Measurements from ENCODE around the gene PSMB9. TPM values are rescaled to one million over a fixed set of nuclear protein-coding genes. Genes with fewer than 3 reads are reported as not detected.

The PSMB9 gene
- total and polyA plus RNA-seq, 2 donors (not counting 1 experiment from before 2014, with no cell fraction given), result 181 to 242 TPM

DNA sequence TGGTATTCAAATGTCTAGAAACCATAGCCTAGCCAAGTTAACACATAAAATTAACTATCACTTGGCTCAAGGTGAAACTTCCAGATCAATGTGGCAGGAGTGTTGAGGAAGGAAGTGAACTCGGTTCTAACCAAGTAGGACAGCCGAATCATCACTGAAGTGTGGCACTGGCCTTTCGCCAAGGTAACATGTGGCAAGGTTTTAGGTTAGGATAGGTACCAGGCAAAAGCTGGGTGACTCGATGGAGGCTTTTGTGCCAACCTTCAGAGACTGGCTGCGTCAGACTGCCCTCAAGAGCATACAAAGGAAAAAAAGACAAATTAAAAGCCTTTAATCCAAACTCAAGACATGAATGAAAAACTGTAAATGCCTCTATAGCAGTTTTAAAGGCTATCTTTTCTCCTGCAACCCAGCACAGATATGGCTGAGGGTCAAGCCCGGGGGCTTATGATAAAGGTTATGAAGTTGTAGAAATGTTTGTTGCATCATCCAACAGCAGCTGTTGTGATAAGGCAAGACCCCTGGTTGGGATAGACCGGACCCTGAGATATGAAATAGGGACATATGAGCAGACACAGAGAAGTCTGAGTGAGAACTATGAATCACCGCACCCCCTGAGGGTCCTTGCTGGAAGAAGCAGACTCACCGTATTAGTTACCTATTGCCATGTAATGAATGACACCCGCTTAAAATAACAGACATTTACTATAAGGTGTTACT lies 11.9 kb downstream of the PSMB9 start:
- POLR2A ChIA-PET, result interaction anchor here (1.5 to 2.7 kb wide), 2 partner anchors 12 kb away, joined by 4 to 26 read pairs; partner anchors contain the start of genes PSMB9 and TAP1

More for the DNA sequence above, 11.9 kb downstream of the PSMB9 start:
- H4K20me1 ChIP-seq (ENCODE audit: control insufficient read depth, insufficient read depth, low read length, poor library complexity, severe bottlenecking), result no peaks in the 10 kb centered on the region
- intact Hi-C loops (cut with micrococcal nuclease), result loop anchor here (5.0 kb wide), 1 partner anchor 49 kb away; the partner anchor contains the start of gene HLA-DOB
- H2AFZ ChIP-seq (ENCODE audit: insufficient read depth, low read depth, low read length, poor library complexity, severe bottlenecking), result no peak overlapping the region
- peaks cover 7 to 12% of the 10 kb centered on the region in 2 experiments for H3K36me3 ChIP-seq (replicated peaks in 1 of 2; ENCODE audit: control extremely low read depth in 1 of 2, control insufficient read depth in 1 of 2, extremely low read depth in 1 of 2, insufficient read depth in 2 of 2, low read length in 1 of 2)
- peak overlapping the region in 1 of 2 donors; percentile 74 for H3K27ac ChIP-seq (ENCODE audit: low read length in 2 of 2)
- H3K9me3 ChIP-seq (ENCODE audit: control extremely low read depth in 1 of 3, control insufficient read depth in 2 of 3, insufficient read depth in 1 of 3, low read length in 2 of 3), result no peaks in the 10 kb centered on the region
- H3K27me3 Mint-ChIP-seq, result no peaks in the 10 kb centered on the region
- no peak overlapping the region for H3K4me3 ChIP-seq (ENCODE audit: control extremely low read depth in 1 of 5, extremely low read depth in 1 of 5, insufficient read depth in 1 of 5, low read depth in 2 of 5, low read length in 4 of 5)
- 45% methylated on average over 6 of the region's 10 CpGs for WGBS (ENCODE audit: insufficient coverage)
- H3K4me2 ChIP-seq (replicated peaks; ENCODE audit: low read depth, low read length, poor library complexity, severe bottlenecking), result no peak overlapping the region
- no peaks in the 10 kb centered on the region for H3K27me3 ChIP-seq (replicated peaks in 1 of 4; ENCODE audit: control extremely low read depth in 1 of 4, control insufficient read depth in 3 of 4, insufficient read depth in 4 of 4, low read length in 3 of 4)
- H3K9ac ChIP-seq (ENCODE audit: low read length), result no peak overlapping the region
- TF ChIP-seq, protein P1, sequence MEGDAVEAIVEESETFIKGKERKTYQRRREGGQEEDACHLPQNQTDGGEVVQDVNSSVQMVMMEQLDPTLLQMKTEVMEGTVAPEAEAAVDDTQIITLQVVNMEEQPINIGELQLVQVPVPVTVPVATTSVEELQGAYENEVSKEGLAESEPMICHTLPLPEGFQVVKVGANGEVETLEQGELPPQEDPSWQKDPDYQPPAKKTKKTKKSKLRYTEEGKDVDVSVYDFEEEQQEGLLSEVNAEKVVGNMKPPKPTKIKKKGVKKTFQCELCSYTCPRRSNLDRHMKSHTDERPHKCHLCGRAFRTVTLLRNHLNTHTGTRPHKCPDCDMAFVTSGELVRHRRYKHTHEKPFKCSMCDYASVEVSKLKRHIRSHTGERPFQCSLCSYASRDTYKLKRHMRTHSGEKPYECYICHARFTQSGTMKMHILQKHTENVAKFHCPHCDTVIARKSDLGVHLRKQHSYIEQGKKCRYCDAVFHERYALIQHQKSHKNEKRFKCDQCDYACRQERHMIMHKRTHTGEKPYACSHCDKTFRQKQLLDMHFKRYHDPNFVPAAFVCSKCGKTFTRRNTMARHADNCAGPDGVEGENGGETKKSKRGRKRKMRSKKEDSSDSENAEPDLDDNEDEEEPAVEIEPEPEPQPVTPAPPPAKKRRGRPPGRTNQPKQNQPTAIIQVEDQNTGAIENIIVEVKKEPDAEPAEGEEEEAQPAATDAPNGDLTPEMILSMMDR (IDR thresholded peaks at IDR 0.05), result no peak
- no peak for TF ChIP-seq EZH2 (IDR thresholded peaks at IDR 0.05; ENCODE audit: borderline replicate concordance, insufficient read depth, low read depth, low read length, poor library complexity, severe bottlenecking)
- H3K4me1 Mint-ChIP-seq, result peaks cover 36% of the 10 kb centered on the region
- H3K4me1 ChIP-seq (ENCODE audit: control insufficient read depth in 2 of 2, insufficient read depth in 2 of 2, low read length in 2 of 2), result peaks cover 27 to 28% of the 10 kb centered on the region in 2 donors
- no peaks in the 10 kb centered on the region for H3K9me3 Mint-ChIP-seq (ENCODE audit: insufficient read depth)
- CTCF ChIA-PET, result interaction anchor here (2.5 to 4.3 kb wide), 2 partner anchors 27 to 164 kb away, joined by 16 to 42 read pairs; partner anchors contain the start of gene TAP2
- peak overlapping the region; percentile 74 for H3K27ac Mint-ChIP-seq
- H3K79me2 ChIP-seq (ENCODE audit: control insufficient read depth, insufficient read depth, low read length), result peaks cover 2% of the 10 kb centered on the region
- no peak overlapping the region for H3K4me3 Mint-ChIP-seq
- ATAC-seq (ENCODE audit: low read depth) (no peak), DNase-seq (no peak)
